Upper lobe of left lung (tissue), 6 donors: Measurements from ENCODE around the gene OTOS. TPM values are rescaled to one million over a fixed set of nuclear protein-coding genes. Genes with fewer than 3 reads are reported as not detected.

Source experiments
- ATAC-seq, 2 donors: fragments of 200-7000 bp; cut with Tn5 transposase; one replicate each; pipeline ENCODE4 v1.9.1; 2022; ENCODE audit warnings: mild to moderate bottlenecking in 2 of 2, moderate library complexity in 2 of 2; ENCODE audit not compliant: low FRiP score in 2 of 2
- DNase-seq, 2 donors: peaks; one replicate each; pipeline ENCODE4 v3.0.0-alpha.2; 2019 to 2020
- H3K27ac ChIP-seq, 4 donors: fragments of 200-600 bp; sonication (generic); one replicate each; pipeline ENCODE4 v1.5.1; 2016 to 2019
- H3K27me3 ChIP-seq, 4 donors: fragments of 200-600 bp; sonication (generic); one replicate each; pipeline ENCODE4 v1.5.1; 2017 to 2019
- H3K36me3 ChIP-seq, 4 donors: fragments of 200-600 bp; sonication (generic); one replicate each; pipeline ENCODE4 v1.5.1; 2016 to 2019
- H3K4me1 ChIP-seq, 4 donors: fragments of 200-600 bp; sonication (generic); one replicate each; pipeline ENCODE4 v1.5.1; 2018 to 2019
- H3K4me3 ChIP-seq, 4 donors: fragments of 200-600 bp; sonication (generic); one replicate each; pipeline ENCODE4 v1.5.1; 2017 to 2019; ENCODE audit warnings: mild to moderate bottlenecking in 2 of 4, moderate library complexity in 1 of 4
- H3K9me3 ChIP-seq, 4 donors: fragments of 200-600 bp; sonication (generic); one replicate each; pipeline ENCODE4 v1.5.1; 2018 to 2019
- CTCF ChIP-seq, 6 experiments: fragments of 450-650 bp in 4 of 6; fragments of 200-600 bp in 2 of 6; sonication (generic) in 2 of 6; IDR thresholded peaks; one replicate each; pipeline ENCODE4 v1.5.1; 2016 to 2019; ENCODE audit warnings: antibody characterized with exemption in 6 of 6
- EP300 ChIP-seq, 4 donors: sonication (generic); formaldehyde crosslinking; IDR thresholded peaks; one replicate each; pipeline ENCODE4 v1.5.1; 2017; ENCODE audit warnings: antibody characterized with exemption in 4 of 4, control low read depth in 2 of 4
- POLR2A ChIP-seq, 4 donors: fragments of 450-650 bp; IDR thresholded peaks; one replicate each; pipeline ENCODE4 v1.5.1; 2016 to 2017; ENCODE audit warnings: antibody characterized with exemption in 4 of 4, mild to moderate bottlenecking in 2 of 4
- POLR2AphosphoS5 ChIP-seq, 2 donors: sonication (generic); formaldehyde crosslinking; IDR thresholded peaks; one replicate each; pipeline ENCODE4 v1.5.1; 2017; ENCODE audit warnings: antibody characterized with exemption in 2 of 2
- WGBS, 2 donors: methylation state at CpG; one replicate each; pipeline ENCODE4 v1.1.5; 2017 to 2018; 5-methylcytosine and 5-hydroxymethylcytosine counted together
- total RNA-seq, 6 donors: library from RNA; depleted of rRNA in 4 of 6; stranded (reverse); fragments of >200 nt in 4 of 6; gene quantifications; one replicate each; pipeline versions ENCODE4 v1.1.0 to v1.2.1, GENCODE V29; 2016 to 2021
- donor health status: DM: no; HTN: no; CAD: no; lungs with moderate emphysema.
- donor health status: DM: no; HTN: yes; CAD: no; lungs with severe emphysema.

Gene OTOS
- total RNA-seq, 6 donors from 2014 or later = not detected

- DNase-seq = no peak
- H3K4me1 ChIP-seq = no peaks in the 10 kb centered on the region
- H3K27ac ChIP-seq = no peak overlapping the region
- no peak for ATAC-seq
- no peaks in the 10 kb centered on the region for H3K36me3 ChIP-seq
- H3K27me3 ChIP-seq = no peaks in the 10 kb centered on the region
- WGBS, 2 donors = 70 to 86% methylated on average over 7 to 8 of the region's 8 CpGs
- H3K4me3 ChIP-seq = no peak overlapping the region
- H3K9me3 ChIP-seq = no peaks in the 10 kb centered on the region
- no peak for TF ChIP-seq POLR2AphosphoS5 (IDR thresholded peaks at IDR 0.05)
- no peak for TF ChIP-seq POLR2A (IDR thresholded peaks at IDR 0.05)
- TF ChIP-seq CTCF (IDR thresholded peaks at IDR 0.05) = no peak
- no peak for TF ChIP-seq EP300 (IDR thresholded peaks at IDR 0.05)
Measured at GRCh38 chr2:240179941-240180666, 39.6 kb upstream of the OTOS start.

DNA sequence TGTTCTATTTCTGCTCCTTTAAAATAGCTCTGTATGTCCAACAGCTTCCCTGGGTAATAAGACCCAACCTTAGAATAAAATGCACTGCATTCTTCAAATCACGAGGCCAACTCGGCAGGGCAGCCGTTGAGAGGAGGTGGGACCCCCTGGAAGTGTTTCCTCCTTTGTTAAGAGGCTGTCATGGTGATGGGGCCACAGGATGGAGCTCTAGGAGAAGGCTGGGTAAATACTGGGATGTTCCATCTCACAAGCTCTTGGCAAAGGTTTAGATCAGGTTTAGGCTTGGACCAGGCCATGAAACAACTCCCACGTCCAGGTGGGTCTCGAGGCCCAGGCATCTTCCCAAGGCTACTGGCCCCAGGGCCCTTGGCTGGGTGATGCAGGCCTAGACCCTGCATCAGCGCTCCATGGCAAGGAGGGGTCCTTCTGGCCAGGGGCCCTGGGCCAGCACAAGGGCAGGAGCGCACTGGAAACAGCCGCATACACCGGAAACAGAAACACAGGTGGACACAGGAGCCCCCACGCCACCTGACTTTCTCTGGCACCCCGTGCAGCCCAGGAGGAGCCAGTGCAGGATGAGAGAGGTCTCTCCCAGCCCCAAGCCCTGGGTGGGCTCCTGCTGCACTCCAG lies 38.8 kb upstream of the OTOS start:
- TF ChIP-seq POLR2A (IDR thresholded peaks at IDR 0.05) (no peak), CTCF (IDR thresholded peaks at IDR 0.05) (no peak), EP300 (IDR thresholded peaks at IDR 0.05) (no peak), POLR2AphosphoS5 (IDR thresholded peaks at IDR 0.05) (no peak)
- no peaks in the 10 kb centered on the region for H3K27me3 ChIP-seq
- no peak overlapping the region for H3K27ac ChIP-seq
- no peaks in the 10 kb centered on the region for H3K36me3 ChIP-seq
- H3K4me3 ChIP-seq = no peak overlapping the region
- H3K4me1 ChIP-seq = no peaks in the 10 kb centered on the region
- DNase-seq (no peak), ATAC-seq (no peak)
- no peaks in the 10 kb centered on the region for H3K9me3 ChIP-seq
- 63 to 68% methylated on average over 2 to 11 of the region's 11 CpGs for WGBS, 2 donors

DNA sequence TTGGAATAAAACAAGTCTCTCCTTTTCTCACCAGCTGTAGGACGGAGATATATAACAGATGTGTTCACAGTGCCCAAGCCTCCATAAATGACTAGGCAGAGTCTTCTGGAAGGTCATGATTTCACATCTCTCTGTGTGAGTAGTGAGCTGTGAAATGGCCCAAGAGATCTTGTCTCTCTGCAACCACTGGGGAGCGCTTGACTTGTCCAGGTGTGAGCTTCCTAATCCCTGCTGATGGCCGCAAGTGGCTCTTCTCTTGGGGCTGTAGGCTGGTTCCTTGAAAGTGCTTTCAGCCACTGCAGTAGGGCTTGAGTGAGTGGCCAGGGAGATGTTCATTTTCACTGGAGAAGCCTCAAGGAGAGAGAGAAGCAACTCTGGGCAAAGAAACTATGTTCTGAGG lies 38.1 kb upstream of the OTOS start:
- H3K4me1 ChIP-seq = no peaks in the 10 kb centered on the region
- TF ChIP-seq EP300 (IDR thresholded peaks at IDR 0.05) (no peak), POLR2AphosphoS5 (IDR thresholded peaks at IDR 0.05) (no peak), CTCF (IDR thresholded peaks at IDR 0.05) (no peak), POLR2A (IDR thresholded peaks at IDR 0.05) (no peak)
- WGBS, 2 donors = 72 to 84% methylated on average over 3 of the region's 3 CpGs
- ATAC-seq (no peak), DNase-seq (no peak)
- H3K36me3 ChIP-seq = no peaks in the 10 kb centered on the region
- no peak overlapping the region for H3K27ac ChIP-seq
- H3K9me3 ChIP-seq = no peaks in the 10 kb centered on the region
- H3K4me3 ChIP-seq = no peak overlapping the region
- H3K27me3 ChIP-seq = no peaks in the 10 kb centered on the region

- H3K4me3 ChIP-seq = no peak overlapping the region
- no peaks in the 10 kb centered on the region for H3K9me3 ChIP-seq
- no peaks in the 10 kb centered on the region for H3K4me1 ChIP-seq
- 52 to 62% methylated on average over 7 of the region's 7 CpGs for WGBS, 2 donors
- ATAC-seq (no peak), DNase-seq (no peak)
- no peaks in the 10 kb centered on the region for H3K36me3 ChIP-seq
- H3K27me3 ChIP-seq = no peaks in the 10 kb centered on the region
- TF ChIP-seq POLR2AphosphoS5 (IDR thresholded peaks at IDR 0.05) (no peak), POLR2A (IDR thresholded peaks at IDR 0.05) (no peak), EP300 (IDR thresholded peaks at IDR 0.05) (no peak), CTCF (IDR thresholded peaks at IDR 0.05) (no peak)
- H3K27ac ChIP-seq = no peak overlapping the region
Measured at GRCh38 chr2:240174496-240174895, 34.0 kb upstream of the OTOS start.
